Hematopoietic multipotent progenitor cell (in vitro differentiated cells): ENCODE data around the gene CRKL. TPM values are rescaled to one million over a fixed set of nuclear protein-coding genes. Genes with fewer than 3 reads are reported as not detected.
A peak's percentile ranks its signal among the peaks of the same experiment; 100 is the strongest.

Experiments
- DNase-seq, 3 donors: peaks; one replicate each; pipeline ENCODE4 v3.0.0-alpha.2; 2011 to 2015; ENCODE audit warnings: low read depth in 2 of 3, low spot score in 2 of 3
- total RNA-seq: library from RNA; depleted of rRNA; stranded (reverse); fragments of >200 nt; gene quantifications from one replicate; pipeline ENCODE4 v1.2.3, GENCODE V29; 2012

CRKL gene
- total RNA-seq, 1 donor, result 36.9 TPM

- peak in 2 of 3 donors; percentile 92 to 95 for DNase-seq
Observed at GRCh38 chr22:20979243-20979809, 62.1 kb downstream of the CRKL start.

- DNase-seq, result no peak
Observed at GRCh38 chr22:20979940-20980453, 62.8 kb downstream of the CRKL start.

- no peak for DNase-seq
Observed at GRCh38 chr22:20980523-20980922, 63.3 kb downstream of the CRKL start.

GRCh38 chr22:20980938-20981722, 63.9 kb downstream of the CRKL start:
- DNase-seq, result no peak

- peak; percentile 59 to 73 (median 63) for DNase-seq
Observed at GRCh38 chr22:20981787-20982562, 64.8 kb downstream of the CRKL start, which contains the start of gene LZTR1. Gene LZTR1 (plus strand): TSS chr22:20982297. CDS start chr22:20982372, 75 bp downstream.

- no peak for DNase-seq
Observed at GRCh38 chr22:20982563-20982882, 65.3 kb downstream of the CRKL start.

- no peak for DNase-seq
Observed at GRCh38 chr22:20983081-20983771, 66.0 kb downstream of the CRKL start.

GRCh38 chr22:20985720-20986119, 68.5 kb downstream of the CRKL start:
- DNase-seq, result no peak

GRCh38 chr22:20986365-20986764, 69.2 kb downstream of the CRKL start:
- DNase-seq, result no peak

GRCh38 chr22:20987375-20987774, 70.2 kb downstream of the CRKL start:
- DNase-seq, result no peak

GRCh38 chr22:20988573-20989322, 71.5 kb downstream of the CRKL start:
- no peak for DNase-seq

GRCh38 chr22:20989323-20990138, 72.3 kb downstream of the CRKL start:
- no peak for DNase-seq

GRCh38 chr22:20990184-20991180, 73.3 kb downstream of the CRKL start:
- DNase-seq, result no peak

- no peak for DNase-seq
Observed at GRCh38 chr22:20991252-20992055, 74.2 kb downstream of the CRKL start.

- DNase-seq, result no peak
Observed at GRCh38 chr22:20992056-20992442, 74.8 kb downstream of the CRKL start.

GRCh38 chr22:20992456-20993303, 75.5 kb downstream of the CRKL start:
- no peak for DNase-seq
